MM.1S (cell line): ENCODE measurements around the gene LTB.

Experiments used
- EZH2 ChIP-seq: fragments of 300-600 bp; sonication (generic); optimal IDR thresholded peaks from 2 replicates; pipeline ENCODE3; 2017; ENCODE audit warnings: low read depth, mild to moderate bottlenecking, antibody characterized with exemption, low read length, mixed read lengths
- EZH2phosphoT487 ChIP-seq: fragments of 300-600 bp; sonication (generic); IDR thresholded peaks from 2 replicates; pipeline ENCODE4 v1.6.1; 2018; ENCODE audit warnings: antibody characterized with exemption, low read length
- TF ChIP-seq, protein P1 (sequence below): fragments of 300-600 bp; sonication (generic); IDR thresholded peaks from 2 replicates; pipeline ENCODE4 v1.5.1; 2016; ENCODE audit warnings: antibody characterized with exemption, low read length, mixed read lengths

GRCh38 chr6:31575952-31576685, 6.1 kb downstream of the LTB start:
- TF ChIP-seq, protein P1, sequence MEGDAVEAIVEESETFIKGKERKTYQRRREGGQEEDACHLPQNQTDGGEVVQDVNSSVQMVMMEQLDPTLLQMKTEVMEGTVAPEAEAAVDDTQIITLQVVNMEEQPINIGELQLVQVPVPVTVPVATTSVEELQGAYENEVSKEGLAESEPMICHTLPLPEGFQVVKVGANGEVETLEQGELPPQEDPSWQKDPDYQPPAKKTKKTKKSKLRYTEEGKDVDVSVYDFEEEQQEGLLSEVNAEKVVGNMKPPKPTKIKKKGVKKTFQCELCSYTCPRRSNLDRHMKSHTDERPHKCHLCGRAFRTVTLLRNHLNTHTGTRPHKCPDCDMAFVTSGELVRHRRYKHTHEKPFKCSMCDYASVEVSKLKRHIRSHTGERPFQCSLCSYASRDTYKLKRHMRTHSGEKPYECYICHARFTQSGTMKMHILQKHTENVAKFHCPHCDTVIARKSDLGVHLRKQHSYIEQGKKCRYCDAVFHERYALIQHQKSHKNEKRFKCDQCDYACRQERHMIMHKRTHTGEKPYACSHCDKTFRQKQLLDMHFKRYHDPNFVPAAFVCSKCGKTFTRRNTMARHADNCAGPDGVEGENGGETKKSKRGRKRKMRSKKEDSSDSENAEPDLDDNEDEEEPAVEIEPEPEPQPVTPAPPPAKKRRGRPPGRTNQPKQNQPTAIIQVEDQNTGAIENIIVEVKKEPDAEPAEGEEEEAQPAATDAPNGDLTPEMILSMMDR = no peak
- TF ChIP-seq EZH2 (no peak), EZH2phosphoT487 (no peak)
